Glutamatergic neuron (in vitro differentiated cells): ENCODE data around the gene TCAIM. TPM values are rescaled to one million over a fixed set of nuclear protein-coding genes. Genes with fewer than 3 reads are reported as not detected.

Experiments used
- DNase-seq: peaks from one replicate; pipeline ENCODE4 v3.0.0; 2022
- H3K27ac Mint-ChIP-seq: one replicate; pipeline ENCODE4 v1.8.0; 2020; ENCODE audit warnings: mild to moderate bottlenecking, mixed read lengths, inconsistent platforms; ENCODE audit not compliant: unreplicated experiment
- H3K27me3 Mint-ChIP-seq: one replicate; pipeline ENCODE4 v1.8.0; 2020; ENCODE audit warnings: mild to moderate bottlenecking, moderate library complexity, mixed read lengths, inconsistent platforms; ENCODE audit not compliant: unreplicated experiment
- H3K36me3 Mint-ChIP-seq: one replicate; pipeline ENCODE4 v1.8.0; 2020; ENCODE audit warnings: mild to moderate bottlenecking, mixed read lengths, inconsistent platforms; ENCODE audit not compliant: unreplicated experiment
- H3K4me1 Mint-ChIP-seq: one replicate; pipeline ENCODE4 v1.8.0; 2020; ENCODE audit warnings: mild to moderate bottlenecking, low read depth, mixed read lengths, inconsistent platforms; ENCODE audit not compliant: unreplicated experiment
- H3K4me3 Mint-ChIP-seq: one replicate; pipeline ENCODE4 v1.8.0; 2020; ENCODE audit warnings: mild to moderate bottlenecking, mixed read lengths, inconsistent platforms; ENCODE audit not compliant: unreplicated experiment
- H3K9me3 Mint-ChIP-seq: one replicate; pipeline ENCODE4 v1.8.0; 2020; ENCODE audit warnings: mild to moderate bottlenecking, moderate library complexity, mixed read lengths, inconsistent platforms; ENCODE audit not compliant: unreplicated experiment
- total RNA-seq: library from RNA; stranded (reverse); fragmentation: NEBNext Ultra II Directional; extraction: Animal tissue kit (Norgen Biotek cat#: 25700); gene quantifications from one replicate; pipeline ENCODE4 v1.2.1, GENCODE V29; 2021; ENCODE audit not compliant: unreplicated experiment
- TF ChIP-seq, protein P1 (sequence below): fragments of 200-600 bp; sonication (generic); IDR thresholded peaks from one replicate; pipeline ENCODE4 v1.5.0; 2021; ENCODE audit not compliant: partially characterized antibody, unreplicated experiment

TCAIM gene
- total RNA-seq, 1 donor from 2014 or later, result 17.1 TPM

- Mint-ChIP-seq H3K36me3 (no peaks in the 10 kb centered on the region), H3K4me3 (no peak overlapping the region), H3K27me3 (peaks cover 2% of the 10 kb centered on the region), H3K9me3 (no peaks in the 10 kb centered on the region), H3K27ac (no peak overlapping the region), H3K4me1 (peaks cover 5% of the 10 kb centered on the region)
- TF ChIP-seq, protein P1, sequence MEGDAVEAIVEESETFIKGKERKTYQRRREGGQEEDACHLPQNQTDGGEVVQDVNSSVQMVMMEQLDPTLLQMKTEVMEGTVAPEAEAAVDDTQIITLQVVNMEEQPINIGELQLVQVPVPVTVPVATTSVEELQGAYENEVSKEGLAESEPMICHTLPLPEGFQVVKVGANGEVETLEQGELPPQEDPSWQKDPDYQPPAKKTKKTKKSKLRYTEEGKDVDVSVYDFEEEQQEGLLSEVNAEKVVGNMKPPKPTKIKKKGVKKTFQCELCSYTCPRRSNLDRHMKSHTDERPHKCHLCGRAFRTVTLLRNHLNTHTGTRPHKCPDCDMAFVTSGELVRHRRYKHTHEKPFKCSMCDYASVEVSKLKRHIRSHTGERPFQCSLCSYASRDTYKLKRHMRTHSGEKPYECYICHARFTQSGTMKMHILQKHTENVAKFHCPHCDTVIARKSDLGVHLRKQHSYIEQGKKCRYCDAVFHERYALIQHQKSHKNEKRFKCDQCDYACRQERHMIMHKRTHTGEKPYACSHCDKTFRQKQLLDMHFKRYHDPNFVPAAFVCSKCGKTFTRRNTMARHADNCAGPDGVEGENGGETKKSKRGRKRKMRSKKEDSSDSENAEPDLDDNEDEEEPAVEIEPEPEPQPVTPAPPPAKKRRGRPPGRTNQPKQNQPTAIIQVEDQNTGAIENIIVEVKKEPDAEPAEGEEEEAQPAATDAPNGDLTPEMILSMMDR, result no peak
- no peak for DNase-seq
Measured at GRCh38 chr3:44353355-44353924, 14.9 kb downstream of the TCAIM start.

GRCh38 chr3:44355362-44356033 lies 16.9 kb downstream of the TCAIM start:
- TF ChIP-seq, protein P1, result no peak
- Mint-ChIP-seq H3K9me3 (no peaks in the 10 kb centered on the region), H3K36me3 (no peaks in the 10 kb centered on the region), H3K4me1 (peaks cover 4% of the 10 kb centered on the region), H3K27me3 (no peaks in the 10 kb centered on the region), H3K27ac (no peak overlapping the region), H3K4me3 (no peak overlapping the region)
- DNase-seq, result no peak

DNA sequence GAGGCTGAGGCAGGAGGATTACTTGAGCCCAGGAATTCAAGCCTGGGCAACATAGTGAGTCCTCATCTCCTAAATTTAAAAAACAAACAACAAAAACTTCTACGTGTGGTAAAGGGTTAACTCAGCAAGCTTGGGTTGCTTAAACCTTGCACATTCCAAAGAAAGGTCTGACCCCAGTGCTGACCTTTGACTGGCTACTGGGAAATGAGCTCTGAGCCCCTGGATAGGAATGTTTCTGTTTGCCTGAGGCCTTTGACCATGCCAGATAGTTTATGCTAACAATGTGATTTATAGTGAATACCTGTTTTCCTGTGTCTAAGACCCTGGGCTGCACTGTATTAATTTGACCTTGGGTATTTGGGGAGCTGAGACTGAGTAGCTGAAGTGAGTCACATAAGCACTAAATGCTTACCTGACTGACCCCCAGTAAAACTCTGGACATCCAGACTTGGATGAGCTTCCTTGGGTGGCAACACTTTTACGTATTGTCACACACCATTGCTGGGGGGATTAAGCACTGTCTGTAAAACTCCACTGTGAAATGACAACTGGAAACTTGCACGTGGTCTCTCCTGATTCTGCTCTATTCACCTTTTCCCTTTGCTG lies 20.7 kb downstream of the TCAIM start:
- no peak overlapping the region for H3K27ac Mint-ChIP-seq
- TF ChIP-seq, protein P1, result no peak
- no peaks in the 10 kb centered on the region for H3K36me3 Mint-ChIP-seq
- no peaks in the 10 kb centered on the region for H3K9me3 Mint-ChIP-seq
- no peak for DNase-seq
- H3K4me1 Mint-ChIP-seq, result peaks cover 4% of the 10 kb centered on the region
- no peak overlapping the region for H3K4me3 Mint-ChIP-seq
- H3K27me3 Mint-ChIP-seq, result no peaks in the 10 kb centered on the region

GRCh38 chr3:44363591-44363990 lies 25.0 kb downstream of the TCAIM start:
- Mint-ChIP-seq H3K36me3 (no peaks in the 10 kb centered on the region), H3K9me3 (no peaks in the 10 kb centered on the region), H3K27me3 (no peaks in the 10 kb centered on the region), H3K27ac (no peak overlapping the region), H3K4me3 (no peak overlapping the region), H3K4me1 (no peaks in the 10 kb centered on the region)
- TF ChIP-seq, protein P1, result no peak
- DNase-seq, result no peak

- Mint-ChIP-seq H3K4me1 (no peaks in the 10 kb centered on the region), H3K9me3 (no peaks in the 10 kb centered on the region), H3K27ac (no peak overlapping the region), H3K27me3 (no peaks in the 10 kb centered on the region), H3K36me3 (no peaks in the 10 kb centered on the region), H3K4me3 (no peak overlapping the region)
- TF ChIP-seq, protein P1, result no peak
- DNase-seq, result no peak
Measured at GRCh38 chr3:44365952-44366351, 27.4 kb downstream of the TCAIM start.
